Fibroblast of the aortic adventitia (primary cell): ENCODE measurements around the gene GALE. TPM values are rescaled to one million over a fixed set of nuclear protein-coding genes. Genes with fewer than 3 reads are reported as not detected.

Experiments
- total RNA-seq: library from RNA; depleted of rRNA; stranded (reverse); fragments of >200 nt; gene quantifications from 2 replicates; pipeline ENCODE4 v1.2.3, GENCODE V29; 2012; ENCODE audit warnings: low replicate concordance

GALE gene
- total RNA-seq, 1 donor = 16.7 TPM

Other genes starting within 250 kb of the GALE start
- gene ID3, start 241.3 kb downstream of the GALE start, total RNA-seq = 51.8 and 673 TPM in 2 replicates
- gene RPL11, start 108.9 kb downstream of the GALE start, total RNA-seq = 442 and 1,073 TPM in 2 replicates
- 33.4 and 41.9 TPM in 2 replicates for gene ELOA, start 57.3 kb downstream of the GALE start, total RNA-seq
- 43.8 and 50.0 TPM in 2 replicates for gene PITHD1, start 22.3 kb downstream of the GALE start, total RNA-seq
- 11.8 and 39.9 TPM in 2 replicates for gene LYPLA2, start 9.6 kb downstream of the GALE start, total RNA-seq
- 28.4 and 38.1 TPM in 2 replicates for gene HMGCL, start 24.7 kb upstream of the GALE start, total RNA-seq
- gene FUCA1, start 67.5 kb upstream of the GALE start, total RNA-seq = 3.8 and 5.9 TPM in 2 replicates
- gene CNR2, start 112.6 kb upstream of the GALE start, total RNA-seq = under 0.01 TPM in 1 of 2 replicates, not detected in the other
- 133 and 134 TPM in 2 replicates for gene PNRC2, start 159.1 kb upstream of the GALE start, total RNA-seq
- 86.4 and 127 TPM in 2 replicates for gene SRSF10, start 179.6 kb upstream of the GALE start, total RNA-seq